Anterior cingulate cortex (tissue), 58 donors: ENCODE measurements around the gene ATP9A.

Experiments used
- DNase-seq, 58 donors: peaks; one replicate each; lab custom pipeline; 2025; lab: John Stamatoyannopoulos, UW

The ATP9A gene

GRCh38 chr20:51565298-51566144 is 202.7 kb downstream of the ATP9A start:
- peak in 4 of 58 donors; percentile 1 to 9 (median 6) for DNase-seq

GRCh38 chr20:51563486-51564332 is 204.5 kb downstream of the ATP9A start:
- peak in 6 of 58 donors; percentile 3 to 43 (median 21) for DNase-seq

- DNase-seq, result peak in 2 of 58 donors; percentile 65 to 77
These were observed 205.1 kb downstream of the ATP9A start for GRCh38 chr20:51563174-51563485.

GRCh38 chr20:51562332-51563173 is 205.6 kb downstream of the ATP9A start:
- peak in 55 of 58 donors; percentile 11 to 86 (median 64) for DNase-seq

GRCh38 chr20:51562027-51562331 is 206.2 kb downstream of the ATP9A start:
- no peak for DNase-seq

- peak in 1 of 58 donors; percentile 2 for DNase-seq
These were observed 207.5 kb downstream of the ATP9A start for GRCh38 chr20:51560550-51561307.

- DNase-seq, result no peak
These were observed 208.1 kb downstream of the ATP9A start for GRCh38 chr20:51560042-51560441.

- DNase-seq, result no peak
These were observed 213.5 kb downstream of the ATP9A start for GRCh38 chr20:51554538-51555165.

GRCh38 chr20:51553897-51554486 is 214.2 kb downstream of the ATP9A start:
- peak in 1 of 58 donors; percentile 26 for DNase-seq

- DNase-seq, result no peak
These were observed 217.0 kb downstream of the ATP9A start for GRCh38 chr20:51551186-51551585.

- no peak for DNase-seq
These were observed 218.7 kb downstream of the ATP9A start for GRCh38 chr20:51549474-51549873.

- no peak for DNase-seq
These were observed 220.2 kb downstream of the ATP9A start for GRCh38 chr20:51547951-51548350.
